ENCODE data around the gene SNRNP27. TPM values are rescaled to one million over a fixed set of nuclear protein-coding genes. Genes with fewer than 3 reads are reported as not detected.
"Not testable (repeated sequence)": the region's sequence is repeated elsewhere in the genome, so short reads cannot be mapped to it uniquely, and the experiment has no call there.

The SNRNP27 gene, protein sequence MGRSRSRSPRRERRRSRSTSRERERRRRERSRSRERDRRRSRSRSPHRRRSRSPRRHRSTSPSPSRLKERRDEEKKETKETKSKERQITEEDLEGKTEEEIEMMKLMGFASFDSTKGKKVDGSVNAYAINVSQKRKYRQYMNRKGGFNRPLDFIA
- total RNA-seq, result 10 to 100 TPM; 30.7 to 32.7 TPM
- long read RNA-seq, transcript SNRNP27-201 (6 exons, 1,802 nt), result major isoform, 23 of 32 reads
- long read RNA-seq, partial matches to known transcripts, result 9 of 32 reads
- long read RNA-seq, other reads (novel, unspliced or antisense), result 0 of 32 reads

DNA sequence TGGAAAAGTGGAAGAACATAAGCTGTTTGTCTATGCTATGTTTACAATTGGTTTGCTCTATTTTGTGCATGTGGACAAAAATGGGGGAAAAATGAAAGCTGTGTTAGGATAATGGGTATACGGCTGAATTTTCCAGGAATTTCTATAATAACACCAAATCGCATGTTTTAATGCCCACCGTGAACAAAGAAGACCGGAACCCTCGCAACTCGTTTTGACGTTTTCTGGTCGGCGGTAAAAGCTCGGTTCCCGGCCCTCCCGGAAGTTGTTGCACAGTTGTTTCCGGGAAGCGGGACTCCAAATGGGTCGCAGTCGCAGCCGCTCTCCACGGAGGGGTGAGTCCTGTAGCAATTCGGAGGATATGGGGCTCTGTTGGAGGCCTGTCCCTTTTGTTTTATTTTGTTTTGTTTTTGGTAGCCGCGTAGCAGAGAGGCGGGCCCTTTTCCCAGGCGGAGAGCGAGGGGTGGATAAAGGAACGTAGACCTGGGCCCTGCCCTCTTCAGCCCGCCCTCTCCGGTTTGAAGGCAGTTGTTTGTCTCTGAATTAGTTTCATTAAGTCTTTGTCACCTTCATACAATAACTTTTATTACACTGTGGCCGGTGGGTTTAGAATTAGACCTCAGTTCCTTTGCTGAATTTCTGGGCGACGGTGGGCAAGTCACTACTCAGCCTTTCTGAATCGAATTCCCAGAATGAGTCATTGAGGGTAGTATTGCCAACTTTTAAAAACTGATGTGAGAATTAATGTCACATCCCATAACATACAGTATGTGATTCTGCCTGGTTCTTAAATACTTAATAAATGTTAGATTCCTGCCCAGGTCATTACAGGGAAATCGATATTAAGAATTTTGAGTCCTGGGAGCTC, at the start of gene SNRNP27:
Gene SNRNP27, plus strand, starts transcription at position 273 of the 868 bp plus-strand sequence. Its CDS starts 29 bp downstream, at position 302.
- intact Hi-C loops (cut with DNase I, micrococcal nuclease), result no loop called here
- ATAC-seq (peak; percentile 94), DNase-seq (peak; percentile 75 to 79)

- intact Hi-C loops (cut with DNase I, micrococcal nuclease), result no loop called here
- DNase-seq (no peak), ATAC-seq (no peak)
These were observed 49.8 kb upstream of the SNRNP27 start for GRCh38 chr2:69843993-69844392.

- no peak for DNase-seq
- intact Hi-C loops (cut with DNase I, micrococcal nuclease), result no loop called here
- ATAC-seq, result no peak
These were observed 49.2 kb upstream of the SNRNP27 start for GRCh38 chr2:69844560-69844959.

DNA sequence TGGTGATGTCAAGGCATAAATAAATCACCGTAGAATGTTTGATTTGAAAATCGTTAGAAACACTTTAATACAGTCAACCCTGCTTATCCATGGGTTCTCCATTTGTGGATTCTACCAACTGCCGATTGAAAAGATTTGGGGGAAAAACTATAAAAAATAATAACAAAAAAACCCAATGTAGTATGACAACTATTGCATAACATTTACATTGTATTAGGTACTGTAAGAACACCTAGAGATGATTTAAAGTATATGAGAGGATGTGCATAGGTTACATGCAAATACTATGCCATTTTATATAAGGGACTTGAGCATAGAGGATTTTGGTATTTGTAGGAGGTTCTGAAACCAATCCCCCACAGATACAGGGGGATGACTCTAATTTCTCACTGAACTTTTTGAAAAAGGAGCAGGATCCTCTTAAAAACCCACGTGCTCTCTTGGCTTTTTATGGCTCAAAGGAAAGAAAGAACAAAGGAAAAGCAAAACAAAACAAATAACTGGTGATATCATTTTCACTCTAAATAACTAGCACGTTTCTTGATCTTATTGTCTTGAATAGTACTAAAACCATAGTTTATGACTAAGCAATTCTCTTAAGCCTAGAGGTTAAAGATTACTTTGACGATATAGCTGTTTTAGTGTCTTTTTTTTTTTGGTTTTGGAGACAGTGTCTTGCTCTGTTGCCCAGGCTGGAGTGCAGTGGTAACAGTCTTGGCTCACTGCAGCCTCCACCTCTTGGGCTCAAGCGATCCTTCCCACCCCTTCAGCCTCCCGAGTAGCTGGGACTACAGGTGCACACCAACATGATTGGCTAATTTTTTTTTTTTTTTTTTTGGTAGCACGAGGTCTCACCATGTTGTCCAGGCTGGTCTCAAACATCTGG, 47.3 kb upstream of the SNRNP27 start:
- ATAC-seq, result no peak
- intact Hi-C loops (cut with DNase I, micrococcal nuclease), result no loop called here
- DNase-seq, result no peak

- intact Hi-C loops (cut with DNase I, micrococcal nuclease), result no loop called here
- ATAC-seq (no peak), DNase-seq (no peak)
These were observed 46.5 kb upstream of the SNRNP27 start for GRCh38 chr2:69847068-69847828.

DNA sequence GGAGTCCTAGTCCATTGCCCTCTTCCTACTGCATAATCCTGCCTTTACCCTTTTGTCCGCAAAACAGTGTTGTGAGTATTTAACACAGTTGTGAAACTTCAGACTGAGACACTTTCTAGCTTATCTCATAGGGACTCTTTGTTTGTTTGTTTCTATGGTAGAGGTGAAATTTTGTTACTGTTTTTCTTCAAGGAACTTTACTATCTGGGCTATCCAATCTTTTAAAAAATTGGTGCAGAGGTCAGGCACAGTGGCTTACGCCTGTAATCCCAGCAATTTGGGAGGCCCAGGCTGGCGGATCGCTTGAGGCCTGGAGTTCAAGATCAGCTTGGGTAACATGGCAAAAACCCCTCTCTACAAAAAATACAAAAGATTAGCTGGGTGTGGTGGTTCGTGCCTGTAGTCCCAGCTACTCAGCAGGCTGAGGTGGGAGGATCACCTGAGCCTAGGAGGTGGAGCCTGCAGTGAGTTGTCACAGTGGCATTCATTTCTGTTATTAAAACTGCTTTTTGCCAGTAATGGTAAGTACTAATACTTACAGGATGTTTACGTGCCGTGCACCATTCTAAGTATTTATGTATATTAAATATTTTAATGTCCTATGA, 45.5 kb upstream of the SNRNP27 start:
- DNase-seq (no peak), ATAC-seq (no peak)
- intact Hi-C loops (cut with DNase I, micrococcal nuclease), result no loop called here

- no peak for DNase-seq
- ATAC-seq, result no peak
- intact Hi-C loops (cut with DNase I, micrococcal nuclease), result no loop called here
These were observed 35.5 kb upstream of the SNRNP27 start for GRCh38 chr2:69858261-69858660.

DNA sequence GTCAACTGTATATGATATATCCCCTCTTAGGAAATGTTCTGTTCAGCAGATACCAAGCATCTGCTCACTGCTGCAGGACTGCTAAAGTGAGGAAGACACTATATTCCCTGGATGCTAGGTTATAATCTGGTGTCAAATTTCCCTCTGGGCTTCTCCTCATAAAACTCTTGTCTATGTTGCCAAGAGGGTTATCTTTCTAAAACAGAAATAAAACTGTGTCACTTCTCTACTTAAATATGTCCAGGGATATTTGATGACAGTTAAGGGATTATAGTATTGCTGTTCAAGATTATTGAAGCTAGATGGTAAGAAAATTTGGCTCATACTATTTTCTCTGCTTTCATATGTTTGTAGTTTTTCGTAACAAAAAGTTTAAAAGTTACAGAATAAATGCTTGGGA, 30.5 kb upstream of the SNRNP27 start:
- intact Hi-C loops (cut with DNase I, micrococcal nuclease), result no loop called here
- DNase-seq (no peak), ATAC-seq (no peak)

- ATAC-seq, result no peak
- DNase-seq, result no peak
- intact Hi-C loops (cut with DNase I, micrococcal nuclease), result no loop called here
These were observed 5.3 kb upstream of the SNRNP27 start for GRCh38 chr2:69888451-69888850.

GRCh38 chr2:69889302-69889701, 4.5 kb upstream of the SNRNP27 start:
- intact Hi-C loops (cut with DNase I, micrococcal nuclease), result no loop called here

GRCh38 chr2:69890881-69891280, 2.9 kb upstream of the SNRNP27 start:
- intact Hi-C loops (cut with DNase I, micrococcal nuclease), result no loop called here
- DNase-seq (no peak), ATAC-seq (no peak)

More at GRCh38 chr2:69889302-69889701, 4.5 kb upstream of the SNRNP27 start:
- DNase-seq (no peak), ATAC-seq (no peak)

GRCh38 chr2:69892838-69893424, 825 bp upstream of the SNRNP27 start:
- intact Hi-C loops (cut with DNase I, micrococcal nuclease); ATAC-seq; DNase-seq: not testable (repeated sequence)

DNA sequence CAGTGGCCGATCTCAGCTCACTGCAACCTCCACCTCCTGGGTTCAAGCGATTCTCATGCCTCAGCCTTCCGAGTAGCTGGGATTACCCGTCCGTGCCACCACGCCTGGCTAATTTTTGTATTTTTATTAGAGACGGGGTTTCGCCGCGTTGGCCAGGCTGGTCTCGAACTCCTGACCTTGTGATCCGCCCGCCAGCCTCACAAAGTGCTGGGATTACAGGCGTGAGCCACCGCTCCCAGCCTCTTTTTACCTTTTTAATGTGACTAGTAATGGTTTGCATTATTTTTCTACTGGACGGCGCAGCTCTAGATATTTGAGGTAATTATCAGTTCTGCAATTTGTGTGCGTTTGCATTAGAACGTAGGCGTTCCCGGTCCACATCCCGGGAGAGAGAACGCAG, 981 bp downstream of the SNRNP27 start:
- ATAC-seq; intact Hi-C loops (cut with DNase I, micrococcal nuclease): not testable (repeated sequence)
- DNase-seq, result peak in 1 of 2 donors; percentile 10

DNA sequence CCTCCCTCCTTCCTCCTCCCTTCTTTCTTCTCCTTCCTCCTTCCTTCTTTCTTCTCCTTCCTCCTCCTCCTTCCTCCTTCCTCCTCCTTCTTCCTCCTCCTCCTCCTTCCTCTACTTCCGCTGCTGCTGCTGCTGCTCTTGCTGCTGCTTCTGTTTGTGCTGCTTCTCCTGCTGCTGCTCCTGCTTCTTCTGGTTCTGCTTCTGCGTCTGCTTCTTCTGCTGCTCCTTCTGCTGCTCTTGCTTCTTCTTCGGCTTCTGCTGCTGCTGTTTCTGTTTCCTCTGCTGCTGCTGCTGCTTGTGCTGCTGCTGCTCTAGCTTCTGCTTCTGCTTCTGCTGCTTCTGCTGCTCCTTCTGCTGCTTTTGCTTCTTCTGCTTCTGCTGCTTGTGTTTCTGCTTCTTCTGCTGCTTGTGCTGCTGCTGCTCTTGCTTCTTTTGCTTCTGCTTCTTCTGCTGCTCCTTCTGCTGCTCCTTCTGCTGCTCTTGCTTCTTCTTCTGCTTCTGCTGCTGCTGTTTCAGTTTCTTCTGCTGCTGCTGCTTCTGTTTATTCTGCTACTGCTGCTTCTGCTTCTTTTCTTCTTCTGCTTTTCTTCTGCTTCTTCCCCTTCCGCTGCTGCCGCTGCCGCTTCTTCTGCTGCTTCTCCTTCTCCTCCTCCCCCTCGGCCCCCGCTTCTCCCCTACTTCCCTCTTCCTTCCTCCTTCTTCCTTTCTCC, 8.6 kb downstream of the SNRNP27 start:
- intact Hi-C loops (cut with DNase I, micrococcal nuclease), result no loop called here
- no peak for ATAC-seq
- peak in 1 of 2 donors; percentile 14 for DNase-seq

GRCh38 chr2:69907216-69907615, 13.5 kb downstream of the SNRNP27 start:
- no peak for DNase-seq
- ATAC-seq, result no peak
- intact Hi-C loops (cut with DNase I, micrococcal nuclease), result no loop called here

GRCh38 chr2:69911985-69912563, 18.3 kb downstream of the SNRNP27 start:
- intact Hi-C loops (cut with DNase I, micrococcal nuclease), result loop anchor here (5.0 kb wide), 2 partner anchors 160 to 230 kb away; no protein-coding TSS in a partner anchor
- ATAC-seq (no peak), DNase-seq (no peak)

Data from left colon (tissue), 2 donors.